HG02798 (cell line): Measurements from ENCODE around the gene CCDC87.
"Not testable (repeated sequence)": the region's sequence is repeated elsewhere in the genome, so short reads cannot be mapped to it uniquely, and the experiment has no call there.

ENCODE experiments used
- ATAC-seq: cut with Tn5 transposase; IDR thresholded peaks from one replicate; pipeline ENCODE4 v1.9.1; 2021; ENCODE audit warnings: mild to moderate bottlenecking; ENCODE audit not compliant: unreplicated experiment, poor library complexity

CCDC87 gene

DNA sequence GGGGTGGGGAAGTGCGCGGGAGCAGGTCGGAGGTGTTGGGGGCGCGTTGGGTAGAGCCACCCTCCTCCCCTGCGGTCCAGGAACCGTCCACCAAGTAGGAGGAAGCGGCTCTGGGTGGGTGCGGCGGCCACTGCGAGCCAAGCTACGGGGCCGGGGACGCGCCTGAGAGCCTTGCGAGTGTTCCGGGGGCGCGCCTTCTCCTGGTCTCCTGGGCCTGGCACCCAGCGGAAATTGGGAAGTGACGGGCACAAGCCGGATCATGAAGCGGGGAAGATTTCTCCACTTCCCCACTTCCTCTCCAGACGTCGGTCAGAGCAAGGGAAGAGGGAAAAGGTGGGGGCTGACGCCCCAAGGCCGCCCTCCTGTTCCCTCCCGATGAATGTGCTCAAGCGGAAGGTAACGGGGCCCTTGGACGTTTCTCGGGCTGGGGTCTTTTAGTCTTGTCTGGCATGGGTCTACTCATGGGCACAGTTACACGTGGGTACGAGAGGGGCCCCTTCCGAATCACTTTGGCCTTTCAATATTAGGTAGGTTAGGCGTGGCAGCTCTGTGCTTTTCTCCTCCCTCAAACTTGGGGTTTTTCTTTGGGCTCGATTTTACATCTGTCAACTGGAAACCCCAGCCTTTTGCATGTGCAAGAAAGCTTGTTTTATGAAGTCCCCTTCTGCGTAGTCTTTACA, 24.4 kb upstream of the CCDC87 start:
- ATAC-seq: no peak

DNA sequence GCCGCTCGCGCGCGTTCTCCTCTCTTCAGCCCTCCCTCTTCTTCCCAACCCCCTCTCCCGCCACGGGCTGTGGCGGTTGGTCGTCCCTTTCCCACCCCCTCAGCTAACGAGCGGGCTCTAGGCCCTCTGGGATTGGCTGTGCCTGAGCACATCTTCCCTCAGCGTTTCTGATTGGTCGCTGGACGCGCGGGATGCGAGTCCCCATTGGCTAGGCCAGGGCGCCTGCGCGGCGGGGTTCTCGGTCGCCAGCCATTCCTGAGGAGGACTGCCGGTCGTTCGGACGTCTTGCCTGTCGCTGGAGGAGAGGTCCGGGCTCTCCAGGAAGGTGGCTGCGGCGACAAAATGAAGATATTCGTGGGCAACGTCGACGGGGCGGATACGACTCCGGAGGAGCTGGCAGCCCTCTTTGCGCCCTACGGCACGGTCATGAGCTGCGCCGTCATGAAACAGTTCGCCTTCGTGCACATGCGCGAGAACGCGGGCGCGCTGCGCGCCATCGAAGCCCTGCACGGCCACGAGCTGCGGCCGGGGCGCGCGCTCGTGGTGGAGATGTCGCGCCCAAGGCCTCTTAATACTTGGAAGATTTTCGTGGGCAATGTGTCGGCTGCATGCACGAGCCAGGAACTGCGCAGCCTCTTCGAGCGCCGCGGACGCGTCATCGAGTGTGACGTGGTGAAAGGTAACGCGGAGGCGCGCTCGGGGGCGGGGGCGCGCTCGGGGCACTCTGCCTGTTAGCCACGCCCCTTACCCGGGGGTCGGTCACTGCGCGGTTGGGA, 23.7 kb upstream of the CCDC87 start, which contains the start of gene RBM14:
Gene RBM14 (plus strand): TSS at position 252 of the 776 bp plus-strand sequence. CDS start 91 bp downstream, at position 343.
- peak; percentile 96 for ATAC-seq

DNA sequence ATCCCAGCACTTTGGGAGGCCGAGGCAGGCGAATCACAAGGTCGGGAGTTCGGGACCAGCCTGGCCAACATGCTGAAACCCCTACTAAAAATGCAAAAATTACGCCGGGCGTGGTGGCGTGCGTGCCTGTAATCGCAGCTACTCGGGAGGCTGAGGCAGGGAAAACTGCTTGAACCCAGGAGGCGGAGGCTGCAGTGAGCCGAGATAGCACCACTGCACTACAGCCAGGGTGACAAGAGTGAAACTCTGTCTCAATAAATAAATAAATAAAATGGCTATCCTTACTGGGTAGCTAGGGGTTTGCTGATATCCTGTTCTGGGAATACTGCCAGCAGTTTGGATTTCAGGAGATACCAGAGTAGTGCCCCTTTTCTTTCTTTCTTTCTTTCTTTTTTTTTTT, 21.2 kb upstream of the CCDC87 start:
- no peak for ATAC-seq

DNA sequence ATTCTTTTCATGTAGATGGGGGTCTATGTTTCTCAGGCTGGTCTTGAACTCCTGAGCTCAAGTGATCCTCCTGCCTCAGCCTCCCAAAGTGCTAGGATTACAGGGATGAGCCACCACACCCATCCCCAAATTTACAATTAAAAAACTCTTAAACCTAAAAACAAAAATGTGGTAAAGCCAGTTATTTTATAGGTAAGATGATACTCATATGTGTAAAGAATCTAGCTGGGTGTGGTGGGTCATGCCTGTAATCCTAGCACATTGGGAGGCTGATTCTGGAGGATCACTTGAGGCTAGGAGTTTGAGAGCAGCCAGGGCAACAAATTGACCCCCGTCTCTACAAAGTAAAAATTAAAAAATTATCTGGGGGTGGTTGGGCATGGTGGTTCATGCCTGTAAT, 19.6 kb upstream of the CCDC87 start:
- ATAC-seq: no peak

DNA sequence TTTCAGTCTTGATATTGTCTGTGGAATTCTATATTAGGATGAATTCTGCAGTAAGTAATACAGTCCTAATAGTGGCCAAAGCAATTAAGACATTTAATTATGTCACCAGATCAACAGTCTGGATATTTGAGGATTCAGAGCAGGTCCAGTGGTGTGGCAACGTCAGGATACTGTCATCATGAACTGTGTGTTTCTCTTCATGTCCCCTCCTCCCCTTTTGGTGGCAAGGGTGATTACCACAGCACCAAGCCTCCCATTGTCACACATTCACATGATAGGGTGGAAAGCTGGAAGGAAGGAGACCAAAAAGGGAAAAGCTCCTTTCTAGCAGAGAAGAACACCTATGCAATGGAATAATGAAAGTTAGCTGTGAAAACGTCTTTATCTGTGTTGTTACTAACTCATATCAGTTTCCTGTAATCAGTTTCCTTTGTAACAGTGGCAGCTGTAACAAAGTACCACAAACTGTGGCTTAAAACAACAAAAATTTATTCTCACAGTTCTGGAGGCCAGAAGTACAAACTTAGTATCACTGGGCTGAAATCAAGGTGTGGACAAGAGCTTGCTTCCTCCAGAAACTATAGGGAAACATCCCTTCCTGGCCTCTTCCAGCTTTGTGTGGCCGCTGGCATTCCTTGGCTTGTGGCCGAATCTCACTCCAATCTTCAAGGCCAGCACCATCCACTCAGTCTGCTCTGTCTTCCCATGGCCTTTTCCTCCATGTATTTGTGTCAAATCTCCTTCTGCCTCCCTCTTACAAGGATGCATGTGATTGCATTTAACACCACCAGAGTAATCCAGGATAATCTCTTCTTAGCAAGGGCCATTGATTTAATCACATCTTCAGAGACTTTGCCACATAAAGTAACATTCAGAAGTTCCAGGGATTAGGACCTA, 17.1 kb upstream of the CCDC87 start:
- no peak for ATAC-seq

DNA sequence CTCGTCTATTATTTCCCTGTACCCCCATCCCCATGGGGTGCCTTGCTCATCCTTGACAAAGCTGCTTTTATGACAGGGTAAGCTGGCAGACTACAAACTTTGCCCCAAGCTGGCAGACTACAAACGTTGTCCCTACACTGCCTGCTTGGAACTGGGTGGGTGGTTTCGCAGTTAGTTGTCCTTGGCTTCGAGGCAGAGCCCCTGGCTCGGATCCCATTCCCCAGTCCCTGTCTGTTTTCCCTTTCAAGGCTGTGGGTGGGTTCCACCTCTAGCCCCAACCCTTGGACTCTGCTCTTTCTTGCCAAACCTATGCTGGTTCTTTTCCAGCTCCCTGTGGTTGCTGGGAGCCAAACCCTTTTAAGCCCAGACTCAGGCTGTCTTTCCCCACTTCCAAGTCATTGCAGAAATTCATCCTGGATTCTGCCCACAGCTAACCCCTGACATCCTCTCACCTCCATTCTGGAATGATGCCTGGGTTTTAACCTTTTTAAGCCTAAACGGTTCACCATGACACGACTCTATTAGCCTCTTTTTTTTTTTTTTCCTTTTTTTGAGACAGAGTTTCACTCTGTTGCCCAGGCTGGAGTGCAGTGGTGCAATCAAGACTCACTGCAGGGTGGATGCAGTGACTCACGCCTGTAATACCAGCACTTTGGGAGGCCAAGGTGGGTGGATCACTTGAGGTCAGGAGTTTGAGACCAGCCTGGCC, 14.4 kb upstream of the CCDC87 start:
- ATAC-seq: no peak

DNA sequence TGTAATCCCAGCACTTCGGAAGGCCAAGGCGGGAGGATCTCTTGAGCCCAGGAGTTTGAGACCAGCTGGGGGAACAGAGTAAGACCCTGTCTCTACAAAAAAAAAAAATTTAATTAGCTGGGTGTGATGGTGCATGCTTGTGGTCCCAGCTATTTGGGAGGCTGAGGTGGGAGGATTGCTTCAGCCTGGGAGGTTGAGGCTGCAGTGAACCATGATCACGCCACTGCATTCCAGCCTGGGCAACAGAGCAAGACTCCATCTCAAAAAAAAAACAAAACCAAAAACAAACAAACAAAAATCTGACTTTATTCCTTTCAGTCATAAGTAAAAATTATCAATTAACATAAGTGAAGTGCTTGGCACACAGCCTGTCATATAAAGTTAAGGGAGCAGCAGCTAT, 13.7 kb upstream of the CCDC87 start:
- ATAC-seq: not testable (repeated sequence)

DNA sequence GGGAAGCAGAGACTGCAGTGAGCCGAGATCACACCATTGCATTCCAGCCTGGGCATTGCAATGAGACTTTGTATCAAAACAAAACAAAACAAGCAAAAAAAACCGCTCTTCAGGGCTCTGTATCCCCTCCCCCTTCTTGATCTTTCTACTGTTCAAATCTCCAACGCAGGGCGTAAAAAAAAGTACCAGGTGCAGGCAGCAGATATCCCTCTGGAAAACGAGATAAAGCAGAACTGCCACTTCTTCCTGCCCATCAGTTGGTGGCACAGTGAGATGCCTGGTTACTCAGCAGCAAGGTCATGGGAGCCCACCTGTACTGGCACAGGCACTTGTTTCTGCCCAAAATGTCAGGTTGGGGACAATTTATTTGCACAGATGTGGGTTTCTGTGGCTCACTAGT, 11.3 kb upstream of the CCDC87 start:
- ATAC-seq: no peak

DNA sequence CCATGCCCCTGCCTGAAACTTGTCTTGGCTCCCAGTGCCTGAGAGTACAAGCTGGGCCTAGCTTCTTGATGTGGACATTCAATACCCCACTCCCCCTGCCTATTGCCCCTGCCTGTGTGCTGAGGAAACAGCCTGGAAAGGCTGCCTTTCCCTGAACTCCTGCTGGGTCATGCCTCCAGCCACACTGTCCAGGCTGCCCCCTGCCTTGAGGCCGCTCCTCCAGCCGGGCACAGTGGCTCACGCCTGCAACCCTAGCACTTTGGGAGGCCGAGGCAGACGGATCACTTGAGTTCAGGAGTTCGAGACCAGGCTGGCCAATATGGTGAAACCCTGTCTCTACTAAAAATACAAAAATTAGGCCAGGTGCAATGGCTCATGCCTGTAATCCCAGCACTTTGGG, 10.2 kb upstream of the CCDC87 start:
- no peak for ATAC-seq

DNA sequence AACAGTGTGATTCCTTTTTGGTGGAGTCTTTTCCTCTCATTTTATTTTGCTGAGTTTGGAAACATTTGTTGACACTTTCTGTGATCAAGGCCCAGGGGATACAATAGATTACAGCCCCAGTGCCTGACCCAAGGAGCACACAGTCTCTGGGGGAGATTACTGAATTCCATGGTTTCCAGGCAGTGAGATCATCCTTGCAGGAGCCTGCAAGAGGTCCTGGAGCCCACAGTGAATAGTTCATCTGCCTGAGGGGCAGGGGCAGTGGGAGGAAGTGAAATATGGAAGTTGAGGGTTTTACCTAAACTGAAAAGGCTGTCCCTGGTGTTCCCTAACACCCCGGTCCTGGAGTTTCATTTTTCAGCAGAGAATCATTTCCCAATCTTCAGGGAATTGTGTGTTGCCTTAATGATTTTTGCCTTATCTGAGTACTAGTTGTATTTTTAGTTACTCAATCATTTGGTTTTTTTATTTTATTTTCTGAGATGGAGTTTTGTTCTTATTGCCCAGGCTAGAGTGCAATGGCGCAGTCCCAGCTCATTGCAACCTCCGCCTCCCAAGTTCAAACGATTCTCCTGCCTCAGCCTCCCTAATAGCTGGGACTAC, 7.9 kb upstream of the CCDC87 start:
- no peak for ATAC-seq

DNA sequence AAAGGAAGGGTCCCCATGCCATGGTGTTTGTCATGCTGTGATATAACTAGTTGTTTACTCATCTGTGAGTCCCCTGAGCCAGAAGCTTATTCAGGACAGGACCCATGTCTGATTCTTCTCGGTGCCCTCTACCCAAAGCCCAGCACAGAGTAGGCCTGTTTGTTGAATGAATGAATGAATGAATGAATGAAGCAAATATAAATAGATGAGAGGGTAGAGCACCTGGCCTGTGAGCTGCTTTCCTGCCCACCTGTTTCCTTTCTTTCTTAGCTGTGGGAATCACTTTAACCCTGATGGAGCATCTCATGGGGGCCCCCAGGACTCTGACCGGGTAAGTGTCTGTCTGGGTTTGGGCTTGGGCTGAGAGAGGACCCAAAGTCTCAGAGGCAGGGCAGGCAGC, 7.4 kb upstream of the CCDC87 start:
- ATAC-seq: no peak

DNA sequence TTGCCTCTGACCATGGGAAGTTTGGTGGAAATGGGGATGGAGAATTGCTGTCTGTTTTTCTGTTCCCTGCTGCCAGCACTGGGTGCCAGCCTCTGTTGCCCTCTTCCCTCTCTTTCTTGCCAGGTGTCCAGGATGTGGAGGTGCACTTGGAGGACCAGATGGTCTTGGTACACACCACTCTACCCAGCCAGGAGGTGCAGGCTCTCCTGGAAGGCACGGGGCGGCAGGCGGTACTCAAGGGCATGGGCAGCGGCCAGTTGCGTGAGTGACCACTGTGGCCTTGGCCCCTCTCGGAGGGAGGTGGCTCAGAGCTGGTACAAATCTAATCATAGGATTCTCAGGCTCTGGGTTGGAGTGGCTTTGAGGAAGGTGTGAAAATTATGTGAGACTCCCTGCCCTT, 6.1 kb upstream of the CCDC87 start:
- no peak for ATAC-seq

DNA sequence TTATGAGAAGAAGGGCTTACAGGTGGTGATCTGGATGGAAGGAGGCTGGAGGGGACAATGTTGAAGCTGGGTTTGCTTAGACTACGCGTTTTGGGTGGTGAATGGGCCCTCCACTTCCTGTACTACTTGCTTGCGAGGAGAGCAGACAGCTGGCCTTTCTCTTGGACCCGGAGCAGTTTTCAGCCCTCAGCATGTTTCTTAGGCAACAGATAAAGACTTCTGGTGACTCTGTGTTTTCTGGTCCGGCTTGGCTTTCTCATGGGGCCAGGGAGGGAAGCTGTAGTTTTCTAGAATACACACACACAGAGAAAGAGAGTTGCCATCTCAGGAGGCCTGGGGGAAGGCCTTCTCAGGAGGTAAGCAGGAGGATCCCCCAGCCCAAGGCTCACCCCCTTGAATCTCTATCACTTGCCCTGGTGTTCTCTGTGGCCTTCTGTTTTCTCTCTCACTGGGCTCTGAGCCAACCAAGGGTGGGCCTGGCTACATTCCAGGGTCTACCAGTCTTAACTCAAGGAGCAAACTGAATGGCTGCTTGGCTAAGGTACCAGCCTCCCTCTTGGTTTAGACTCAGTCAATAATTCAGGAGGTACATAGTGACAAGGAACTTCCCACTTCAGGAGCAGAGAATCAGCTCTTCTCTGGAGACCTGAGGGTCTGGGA, 2.5 kb upstream of the CCDC87 start:
- no peak for ATAC-seq

DNA sequence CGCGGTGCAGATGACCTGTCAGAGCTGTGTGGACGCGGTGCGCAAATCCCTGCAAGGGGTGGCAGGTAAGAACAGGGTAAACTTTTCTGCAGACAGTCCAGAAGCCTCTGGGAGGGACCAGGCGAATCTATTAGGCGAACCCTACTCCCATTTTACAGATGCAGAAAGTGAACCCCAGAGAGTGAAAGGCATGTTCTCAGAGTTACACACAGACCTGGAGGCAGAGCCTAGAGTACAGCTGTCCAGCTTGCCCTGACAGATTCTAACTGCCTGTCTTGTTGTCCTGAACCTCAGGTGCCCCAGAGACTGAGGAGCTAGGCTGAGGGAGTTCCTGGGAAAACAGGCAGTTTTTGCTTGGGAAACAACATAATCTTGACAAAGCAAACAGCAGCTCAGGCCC, 787 bp upstream of the CCDC87 start:
- ATAC-seq: no peak

DNA sequence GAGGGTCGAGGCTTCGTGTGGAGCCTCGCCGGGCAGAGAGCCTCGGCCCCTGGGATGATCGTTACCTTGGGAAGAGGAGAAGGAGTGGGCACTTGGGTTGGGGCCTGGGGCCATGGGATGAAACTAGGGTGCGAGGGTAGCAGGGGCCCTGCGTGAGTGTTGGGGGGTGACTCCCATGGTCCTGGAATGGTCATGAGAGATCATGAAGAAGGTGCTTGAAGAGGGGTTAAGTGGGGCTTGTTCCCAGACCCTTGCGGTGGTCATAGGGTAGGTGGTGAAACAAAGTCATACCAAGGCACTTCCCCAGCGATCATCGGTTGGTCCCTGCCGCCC, 406 bp upstream of the CCDC87 start:
- peak; percentile 22 for ATAC-seq

DNA sequence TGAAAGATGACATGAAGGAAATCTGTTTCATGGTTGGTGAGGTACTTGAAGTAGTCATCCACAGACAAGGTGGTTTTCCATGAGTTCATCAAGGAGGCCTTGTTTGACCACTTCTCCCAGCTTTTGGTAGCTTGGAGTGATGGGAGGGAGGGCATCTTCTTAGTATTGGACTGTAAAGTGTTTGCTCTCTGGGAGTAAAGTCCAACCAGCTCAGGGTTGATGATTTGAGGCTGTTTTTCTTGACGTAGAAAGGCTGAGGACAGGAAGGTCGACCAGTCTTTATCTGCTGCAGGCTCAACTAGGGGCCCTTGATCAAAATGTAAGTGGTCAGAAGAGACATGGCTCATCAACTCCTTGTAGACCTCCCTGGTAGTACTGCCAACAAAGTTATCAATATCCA, 1.7 kb downstream of the CCDC87 start:
- ATAC-seq: no peak

DNA sequence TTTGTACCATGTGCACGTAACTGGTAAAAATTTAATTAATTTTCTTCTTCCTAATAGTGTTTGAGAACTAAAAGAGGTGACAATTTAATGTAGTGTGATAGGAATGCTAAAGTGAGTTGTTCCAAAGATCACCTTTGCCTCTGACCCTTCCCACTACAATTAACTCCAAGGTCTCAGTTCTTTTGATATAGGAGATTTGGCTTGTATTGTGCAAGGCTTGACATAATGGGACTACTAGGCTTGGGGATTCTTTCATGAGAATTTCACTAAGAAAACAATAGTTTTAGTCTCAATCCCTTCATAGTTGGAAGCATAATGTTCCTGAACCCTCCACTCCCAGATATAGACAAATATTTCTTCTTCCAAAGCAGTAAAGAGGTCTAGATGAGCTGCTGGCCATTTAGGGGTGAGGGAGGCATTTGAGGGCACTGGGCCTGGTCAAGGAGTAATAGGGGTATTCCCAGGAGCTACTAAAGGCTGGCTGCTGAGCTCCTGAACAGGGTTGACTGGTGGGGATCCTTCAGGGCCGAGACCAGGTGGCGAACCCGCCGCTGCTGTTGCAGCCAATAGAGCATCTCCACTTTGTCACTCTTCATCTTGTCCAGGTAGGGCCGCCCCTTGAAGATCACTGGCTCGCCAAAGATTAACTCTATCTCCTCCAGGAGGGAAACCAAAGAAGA, 2.7 kb downstream of the CCDC87 start:
- no peak for ATAC-seq

DNA sequence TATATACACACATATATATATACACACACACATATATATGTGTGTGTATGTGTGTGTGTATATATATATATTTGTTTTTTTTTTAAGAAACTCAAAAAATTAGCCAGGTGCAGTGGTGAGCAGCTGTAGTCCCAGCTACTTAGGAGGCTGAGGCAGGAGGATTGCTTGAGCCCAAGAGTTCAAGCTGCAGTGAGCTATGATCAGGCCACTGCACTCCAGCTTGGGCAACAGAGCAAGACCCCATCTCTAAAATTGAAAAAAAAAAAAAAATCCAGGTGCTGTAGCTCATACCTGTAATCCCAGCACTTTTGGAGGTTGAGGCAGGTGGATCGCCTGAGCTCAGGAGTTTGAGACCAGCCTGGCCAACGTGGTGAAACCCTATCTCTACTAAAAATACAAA, 3.5 kb downstream of the CCDC87 start:
- ATAC-seq: not testable (repeated sequence)

DNA sequence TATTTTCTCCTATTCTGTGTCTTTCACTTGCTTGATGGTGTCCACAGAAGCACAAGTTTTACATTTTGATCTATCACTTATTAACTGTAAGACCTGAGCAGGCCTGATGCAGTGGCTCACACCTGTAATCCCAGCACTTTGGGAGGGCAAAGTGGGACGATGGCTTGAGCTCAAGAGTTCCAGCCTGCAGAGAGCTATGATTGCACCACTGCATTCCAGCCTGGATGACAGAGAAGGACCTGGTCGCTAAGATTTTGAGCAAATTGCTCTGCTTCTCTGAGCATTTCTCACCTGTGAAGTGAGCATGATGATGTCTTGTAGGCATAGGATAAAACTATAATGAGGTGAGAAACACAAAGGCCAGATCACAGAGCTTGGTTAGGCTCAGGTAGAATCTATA, 6.7 kb downstream of the CCDC87 start:
- no peak for ATAC-seq
